ENCODE measurements around the gene PRKAG2. TPM values are rescaled to one million over a fixed set of nuclear protein-coding genes. Genes with fewer than 3 reads are reported as not detected.
A peak's percentile ranks its signal among the peaks of the same experiment; 100 is the strongest.

Gene PRKAG2
- total and polyA plus RNA-seq, 2 of the 13 experiments (the other 11 are each of a cell fraction or from before 2014, with no cell fraction given), result 0.90 to 1.3 TPM

DNA sequence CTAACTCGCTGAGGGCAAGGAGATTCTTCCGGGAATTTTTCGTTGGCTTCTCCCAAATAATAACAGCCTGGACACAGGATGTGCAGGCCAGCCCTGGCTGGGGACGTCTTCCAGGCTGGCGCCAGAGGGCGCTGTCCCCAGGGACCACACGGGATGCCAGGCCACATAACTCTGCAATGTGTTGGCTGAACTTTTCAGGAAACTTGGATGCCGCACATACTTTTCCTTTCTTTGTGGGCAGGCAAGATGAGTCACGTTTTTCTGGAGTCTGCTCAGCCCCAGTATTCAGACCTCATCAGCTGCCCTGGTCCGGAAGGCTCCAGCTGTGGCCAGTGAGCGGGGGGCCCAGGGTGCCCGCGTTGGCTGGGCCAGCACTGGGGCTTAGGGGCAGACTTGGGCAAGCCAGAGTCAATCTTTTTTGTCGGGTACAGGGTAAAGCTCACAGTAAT is 122.7 kb downstream of the PRKAG2 start (continued):
- TF ChIP-seq MAFK (conservative IDR thresholded peaks at IDR 0.05 in 1 of 2, IDR thresholded peaks at IDR 0.05 in 1 of 2; ENCODE audit: low read length in 2 of 2) (no peak), NFE2 (CRISPR knock-in tag; IDR thresholded peaks at IDR 0.05) (no peak), CERS6 (CRISPR knock-in tag; IDR thresholded peaks at IDR 0.05) (no peak), KAT7 (CRISPR knock-in tag; IDR thresholded peaks at IDR 0.05; ENCODE audit: borderline replicate concordance) (no peak), MTA1 (CRISPR knock-in tag; IDR thresholded peaks at IDR 0.05; ENCODE audit: borderline replicate concordance) (no peak), TEAD3 (CRISPR knock-in tag; optimal IDR thresholded peaks at IDR 0.05; ENCODE audit: borderline replicate concordance) (peak; percentile 99), FOXK1 (CRISPR knock-in tag; IDR thresholded peaks at IDR 0.05; ENCODE audit: borderline replicate concordance, low read depth) (peak; percentile 77; the same call in 1 of the 2 replicates), SIX1 (CRISPR knock-in tag; IDR thresholded peaks at IDR 0.05; ENCODE audit: borderline replicate concordance) (no peak), SOX6 (IDR thresholded peaks at IDR 0.05) (no peak), SOX6 (CRISPR knock-in tag; IDR thresholded peaks at IDR 0.05) (peak; percentile 89), ZSCAN22 (CRISPR knock-in tag; IDR thresholded peaks at IDR 0.05) (no peak), PLRG1 (conservative IDR thresholded peaks at IDR 0.05) (no peak), PHF21A (CRISPR knock-in tag; IDR thresholded peaks at IDR 0.05) (no peak), MXD4 (CRISPR knock-in tag; IDR thresholded peaks at IDR 0.05) (no peak), HMGXB3 (CRISPR knock-in tag; IDR thresholded peaks at IDR 0.05; ENCODE audit: borderline replicate concordance) (0 out of 2 replicates have a peak, but pooled peaks have one; percentile 42), FIP1L1 (IDR thresholded peaks at IDR 0.05; ENCODE audit: borderline replicate concordance, insufficient read depth, low read depth, low read length) (no peak), HNRNPL (IDR thresholded peaks at IDR 0.05; ENCODE audit: low read depth, low read length) (0 out of 2 replicates have a peak, but pooled peaks have one; percentile 48), ELF4 (CRISPR knock-in tag; IDR thresholded peaks at IDR 0.05; ENCODE audit: borderline replicate concordance) (no peak)
- TF ChIP-seq, protein P1, sequence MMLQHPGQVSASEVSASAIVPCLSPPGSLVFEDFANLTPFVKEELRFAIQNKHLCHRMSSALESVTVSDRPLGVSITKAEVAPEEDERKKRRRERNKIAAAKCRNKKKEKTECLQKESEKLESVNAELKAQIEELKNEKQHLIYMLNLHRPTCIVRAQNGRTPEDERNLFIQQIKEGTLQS (CRISPR knock-in tag; IDR thresholded peaks at IDR 0.05), result peak; percentile 72
- TF ChIP-seq, protein P2, sequence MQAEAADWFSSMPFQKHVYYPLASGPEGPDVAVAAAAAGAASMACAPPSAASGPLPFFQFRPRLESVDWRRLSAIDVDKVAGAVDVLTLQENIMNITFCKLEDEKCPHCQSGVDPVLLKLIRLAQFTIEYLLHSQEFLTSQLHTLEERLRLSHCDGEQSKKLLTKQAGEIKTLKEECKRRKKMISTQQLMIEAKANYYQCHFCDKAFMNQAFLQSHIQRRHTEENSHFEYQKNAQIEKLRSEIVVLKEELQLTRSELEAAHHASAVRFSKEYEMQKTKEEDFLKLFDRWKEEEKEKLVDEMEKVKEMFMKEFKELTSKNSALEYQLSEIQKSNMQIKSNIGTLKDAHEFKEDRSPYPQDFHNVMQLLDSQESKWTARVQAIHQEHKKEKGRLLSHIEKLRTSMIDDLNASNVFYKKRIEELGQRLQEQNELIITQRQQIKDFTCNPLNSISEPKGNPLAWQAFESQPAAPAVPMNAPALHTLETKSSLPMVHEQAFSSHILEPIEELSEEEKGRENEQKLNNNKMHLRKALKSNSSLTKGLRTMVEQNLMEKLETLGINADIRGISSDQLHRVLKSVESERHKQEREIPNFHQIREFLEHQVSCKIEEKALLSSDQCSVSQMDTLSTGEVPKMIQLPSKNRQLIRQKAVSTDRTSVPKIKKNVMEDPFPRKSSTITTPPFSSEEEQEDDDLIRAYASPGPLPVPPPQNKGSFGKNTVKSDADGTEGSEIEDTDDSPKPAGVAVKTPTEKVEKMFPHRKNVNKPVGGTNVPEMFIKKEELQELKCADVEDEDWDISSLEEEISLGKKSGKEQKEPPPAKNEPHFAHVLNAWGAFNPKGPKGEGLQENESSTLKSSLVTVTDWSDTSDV (CRISPR knock-in tag; IDR thresholded peaks at IDR 0.05), result no peak
- TF ChIP-seq, protein P3, sequence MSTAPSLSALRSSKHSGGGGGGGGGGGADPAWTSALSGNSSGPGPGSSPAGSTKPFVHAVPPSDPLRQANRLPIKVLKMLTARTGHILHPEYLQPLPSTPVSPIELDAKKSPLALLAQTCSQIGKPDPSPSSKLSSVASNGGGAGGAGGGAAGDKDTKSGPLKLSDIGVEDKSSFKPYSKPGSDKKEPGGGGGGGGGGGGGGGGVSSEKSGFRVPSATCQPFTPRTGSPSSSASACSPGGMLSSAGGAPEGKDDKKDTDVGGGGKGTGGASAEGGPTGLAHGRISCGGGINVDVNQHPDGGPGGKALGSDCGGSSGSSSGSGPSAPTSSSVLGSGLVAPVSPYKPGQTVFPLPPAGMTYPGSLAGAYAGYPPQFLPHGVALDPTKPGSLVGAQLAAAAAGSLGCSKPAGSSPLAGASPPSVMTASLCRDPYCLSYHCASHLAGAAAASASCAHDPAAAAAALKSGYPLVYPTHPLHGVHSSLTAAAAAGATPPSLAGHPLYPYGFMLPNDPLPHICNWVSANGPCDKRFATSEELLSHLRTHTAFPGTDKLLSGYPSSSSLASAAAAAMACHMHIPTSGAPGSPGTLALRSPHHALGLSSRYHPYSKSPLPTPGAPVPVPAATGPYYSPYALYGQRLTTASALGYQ (CRISPR knock-in tag; IDR thresholded peaks at IDR 0.05), result 0 out of 2 replicates have a peak, but pooled peaks have one; percentile 53
